ENCODE results near the gene JPT2.
"Not testable (repeated sequence)": the region's sequence is repeated elsewhere in the genome, so short reads cannot be mapped to it uniquely, and the experiment has no call there.

Gene JPT2

DNA sequence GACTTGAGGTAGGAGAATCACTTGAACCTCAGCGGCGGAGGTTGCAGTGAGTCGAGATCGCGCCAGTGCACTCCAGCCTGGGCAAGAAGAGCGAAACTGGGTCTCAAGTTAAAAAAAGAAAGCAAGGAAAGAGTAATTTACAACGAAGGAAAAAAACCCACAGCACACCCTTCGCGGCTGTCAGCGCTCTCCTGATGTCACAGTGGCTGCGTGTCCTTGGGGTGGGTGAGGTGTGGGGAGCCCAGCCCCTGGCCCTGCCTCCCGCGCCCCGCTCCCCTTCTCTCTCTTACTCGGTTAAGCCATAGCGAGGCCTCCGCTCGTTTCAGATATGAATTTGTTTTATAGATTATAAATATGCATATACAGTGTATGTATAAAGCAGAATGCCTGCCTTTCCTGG lies 740 bp upstream of the JPT2 start:
- no peak for DNase-seq

DNA sequence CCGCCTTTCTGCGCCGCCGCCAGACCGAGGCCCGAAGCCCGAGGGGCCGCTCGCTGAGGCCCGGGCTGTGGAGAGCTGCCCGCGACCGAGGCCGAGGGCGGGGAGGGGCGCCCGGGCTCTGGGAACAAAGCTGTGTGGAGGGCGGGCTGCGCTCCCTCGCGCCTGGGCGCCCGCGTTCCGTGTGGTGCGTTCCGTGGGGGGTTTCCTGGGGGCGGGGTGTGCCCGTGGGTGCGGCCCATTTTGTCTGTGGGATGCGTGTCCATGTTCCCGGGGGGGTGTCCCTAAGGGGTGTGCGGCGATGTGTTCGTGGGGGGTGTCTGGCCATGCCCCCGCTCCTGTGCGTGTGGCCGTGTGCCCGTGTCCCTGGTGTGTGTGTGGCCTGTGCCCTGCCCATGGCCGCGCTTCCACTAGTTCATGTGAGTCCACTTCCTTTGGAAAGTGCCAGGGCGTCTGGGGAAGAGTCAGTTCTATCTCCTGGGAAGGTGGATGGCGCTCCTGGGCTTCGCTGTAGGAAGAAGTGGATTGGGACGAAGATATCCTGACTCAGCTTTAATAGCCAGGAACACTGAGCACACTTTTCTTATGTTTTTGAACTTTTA lies 520 bp downstream of the JPT2 start:
- peak; percentile 10 for DNase-seq

DNA sequence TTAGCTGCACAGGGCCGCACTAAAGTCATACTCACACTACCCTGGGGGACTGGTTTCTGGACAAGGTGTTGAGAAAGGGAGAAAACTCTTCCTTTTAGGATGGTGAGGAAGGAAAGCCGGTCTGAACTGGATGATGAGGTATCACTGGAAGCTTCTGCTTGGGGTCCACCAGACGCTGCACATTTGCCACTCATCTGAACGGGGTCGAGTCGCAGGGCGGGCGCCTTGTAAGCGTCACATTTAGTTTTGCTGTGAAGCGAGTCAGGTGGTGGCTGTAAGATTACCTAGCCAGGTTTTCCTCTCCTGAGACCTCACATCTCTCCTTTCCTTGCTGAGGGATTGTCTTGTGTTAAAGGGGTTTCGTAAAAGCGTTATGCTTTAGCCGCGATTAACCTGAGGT lies 2.3 kb downstream of the JPT2 start:
- no peak for DNase-seq

DNA sequence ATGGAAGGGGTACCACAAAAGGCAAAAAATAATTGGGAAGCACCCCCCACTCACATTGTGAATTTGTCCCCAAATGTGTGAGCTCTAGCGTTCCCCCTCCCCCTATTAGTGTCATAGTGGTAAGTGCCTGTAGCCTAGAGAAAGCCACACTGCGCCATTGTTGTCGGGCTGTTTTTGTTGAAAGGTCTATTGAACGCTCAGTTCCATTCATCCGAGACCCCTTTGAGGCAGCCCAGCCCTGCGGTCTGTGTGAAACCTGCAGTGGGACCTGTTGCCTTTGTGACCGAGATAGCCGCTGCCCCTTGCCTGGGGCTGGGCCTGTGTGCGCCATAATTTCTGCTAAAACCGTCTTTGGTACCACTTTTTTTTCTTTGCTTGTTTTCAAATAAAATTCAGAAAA lies 3.0 kb downstream of the JPT2 start:
- no peak for DNase-seq

DNA sequence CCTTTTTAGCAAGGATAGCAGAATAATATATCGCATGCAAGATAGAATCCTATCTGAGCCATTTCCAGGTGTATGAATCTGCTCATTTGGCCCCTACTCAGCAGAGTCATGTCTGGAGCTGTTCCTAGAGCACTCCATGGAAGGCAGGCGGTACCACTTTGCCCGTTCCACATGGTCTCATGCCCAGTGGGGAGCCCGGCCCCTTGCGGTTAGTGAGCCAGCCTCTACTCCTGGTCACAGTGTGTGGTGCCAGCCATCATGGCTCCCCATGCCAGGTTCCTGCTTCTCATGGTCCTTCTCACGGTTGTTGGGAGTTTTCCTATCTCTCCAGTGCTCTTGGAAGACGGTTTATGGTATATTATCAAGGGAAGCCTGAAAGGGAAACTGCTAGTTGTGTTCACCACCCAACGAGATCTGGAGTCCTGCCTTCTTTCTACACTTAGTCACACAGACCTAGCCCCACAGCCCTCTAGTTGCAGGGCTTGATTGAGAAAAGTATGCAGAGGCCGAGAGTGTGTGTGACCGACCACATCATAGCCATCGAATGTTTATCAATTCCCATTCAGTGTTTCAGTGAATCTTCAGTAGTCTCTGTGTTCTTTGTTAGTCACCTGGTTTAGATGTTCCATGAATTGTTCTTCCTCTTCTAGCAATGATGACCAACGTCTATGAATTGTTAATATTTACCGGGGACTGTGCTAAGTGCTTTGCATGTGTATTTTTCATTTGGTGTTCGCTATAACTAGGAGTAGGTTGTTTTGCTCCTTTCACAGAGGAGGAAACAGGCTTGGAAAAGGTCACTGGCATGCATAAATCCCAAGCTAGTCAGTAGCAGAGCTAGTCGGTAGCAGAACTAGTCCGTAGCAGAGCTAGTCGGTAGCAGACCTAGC lies 9.6 kb downstream of the JPT2 start:
- DNase-seq: no peak

DNA sequence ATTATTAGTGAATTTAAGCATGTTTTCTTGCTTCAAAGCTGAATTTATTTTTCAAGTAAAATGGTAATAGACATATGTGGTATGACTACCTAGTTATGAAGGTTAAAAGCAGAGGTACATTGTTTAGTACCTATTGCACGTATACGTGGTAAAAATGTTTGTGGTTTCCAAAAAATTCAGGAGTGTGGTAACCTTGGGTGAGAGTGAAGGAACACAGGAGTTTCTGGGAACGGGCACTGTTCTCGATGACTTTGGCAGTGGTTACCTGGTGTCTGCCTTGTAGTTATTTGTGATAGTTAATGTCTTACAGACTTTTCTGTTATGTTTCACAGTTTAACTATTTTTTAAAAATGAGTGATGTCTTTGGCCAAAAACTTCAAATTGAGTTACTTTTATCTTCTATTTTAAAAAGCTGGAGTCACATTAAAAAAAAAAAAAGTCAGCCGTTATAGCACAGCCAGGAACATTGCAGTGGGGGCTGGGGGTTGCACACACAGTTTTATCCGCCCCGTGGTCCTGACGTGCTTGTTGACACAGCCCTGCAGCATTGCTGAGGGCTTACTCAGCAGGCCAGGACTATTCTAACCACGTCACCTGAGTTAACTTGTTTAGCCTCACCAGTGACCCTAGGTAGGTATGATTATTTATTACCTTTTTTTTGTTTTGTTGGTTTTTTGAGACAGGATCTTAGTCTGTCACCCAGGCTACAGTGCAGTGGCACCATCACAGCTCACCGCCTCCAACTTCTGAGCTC lies 10.9 kb downstream of the JPT2 start:
- no peak for DNase-seq

DNA sequence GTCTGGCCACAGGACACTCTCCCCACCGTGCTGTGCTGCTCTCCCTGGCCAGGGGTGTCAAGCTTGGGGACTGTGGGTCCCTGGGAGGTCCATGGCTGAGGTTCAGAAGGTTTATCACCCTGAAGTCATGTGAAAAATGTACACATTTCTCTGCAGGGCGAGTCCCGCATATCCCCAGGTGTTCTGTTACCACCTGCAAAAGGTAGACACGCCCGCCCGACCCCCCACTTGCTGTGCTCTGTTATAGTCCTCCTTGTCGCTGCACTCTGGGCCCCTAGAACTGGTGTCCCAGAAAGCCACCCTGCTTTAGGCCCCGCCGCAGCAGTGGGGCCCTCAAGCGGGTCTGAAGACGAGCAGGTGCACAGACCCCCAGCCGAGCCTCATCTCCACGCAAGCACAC lies 11.8 kb downstream of the JPT2 start:
- no peak for DNase-seq

DNA sequence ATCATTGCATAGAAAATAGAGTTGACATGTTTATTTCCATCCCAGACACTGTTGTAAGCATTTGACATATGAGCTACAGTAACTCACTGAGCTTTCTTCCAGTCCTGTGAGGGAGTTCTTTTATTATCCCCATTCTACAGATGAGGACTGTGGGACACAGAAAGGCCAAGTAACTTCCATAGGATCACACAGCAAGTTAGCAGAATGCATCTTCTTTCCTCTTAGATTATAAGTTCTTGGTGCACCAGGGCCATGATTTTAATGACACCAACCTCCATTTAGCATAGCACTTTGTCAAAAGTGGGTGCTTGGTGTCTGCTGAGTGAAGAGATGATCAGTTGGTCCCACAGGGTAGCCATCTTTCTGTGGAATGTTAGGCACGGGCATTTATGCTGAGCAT lies 12.7 kb downstream of the JPT2 start:
- DNase-seq: no peak

DNA sequence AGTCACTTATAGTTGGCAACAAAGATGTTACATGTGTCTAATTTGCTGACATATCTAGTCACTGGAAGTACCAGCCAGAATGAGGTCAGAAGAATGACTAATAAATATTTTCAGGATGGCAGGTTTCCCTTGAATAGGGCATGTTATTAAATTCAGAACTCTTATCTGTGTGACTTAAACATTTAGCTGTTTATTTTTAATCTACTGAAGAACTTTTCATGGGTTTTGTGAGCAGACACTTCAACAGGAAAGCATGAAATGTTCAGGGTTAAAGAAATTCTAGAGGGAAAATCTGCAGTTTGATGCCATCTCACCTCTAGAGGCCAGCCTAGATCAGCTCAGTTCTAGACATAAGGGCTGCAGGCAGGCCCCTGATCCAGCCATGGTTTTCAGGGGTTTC lies 13.2 kb downstream of the JPT2 start:
- DNase-seq: no peak

DNA sequence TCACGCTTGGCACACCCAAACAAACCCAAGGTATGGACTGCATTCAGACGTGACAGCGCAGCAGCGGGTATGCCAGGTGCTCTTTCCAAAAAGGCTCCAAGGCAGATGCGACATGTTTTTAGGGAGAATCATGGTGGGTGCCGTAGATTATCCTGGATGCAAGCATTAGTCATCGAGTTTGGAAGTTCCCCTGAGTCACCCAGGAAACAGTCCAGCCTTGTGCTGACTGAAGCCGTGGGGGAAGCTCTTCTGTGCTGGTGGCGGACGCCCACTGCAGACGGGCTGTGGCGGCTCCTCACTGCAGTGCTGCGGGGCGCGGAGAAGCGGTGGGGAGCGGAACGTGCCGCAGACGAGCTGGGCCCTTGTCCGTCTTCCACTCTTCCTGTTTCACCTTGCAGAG lies 13.9 kb downstream of the JPT2 start:
- no peak for DNase-seq

DNA sequence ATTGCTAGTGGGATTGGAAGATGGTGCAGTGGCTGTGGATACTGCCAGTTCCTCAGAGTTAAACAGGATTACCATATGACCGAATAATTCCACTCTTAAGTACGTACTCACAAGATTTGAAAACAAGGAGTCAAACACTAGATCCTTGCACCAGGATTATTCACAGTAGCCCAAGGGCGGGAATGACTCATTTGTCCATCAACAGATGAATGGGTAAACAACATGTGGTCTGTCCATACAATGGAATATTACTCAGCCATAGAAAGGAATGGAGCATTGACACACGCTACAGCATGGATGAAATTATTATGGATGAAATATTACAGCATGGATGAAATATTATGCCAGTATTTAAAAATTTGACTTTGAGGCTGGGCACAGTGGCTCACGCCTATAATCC lies 18.8 kb downstream of the JPT2 start:
- no peak for DNase-seq

DNA sequence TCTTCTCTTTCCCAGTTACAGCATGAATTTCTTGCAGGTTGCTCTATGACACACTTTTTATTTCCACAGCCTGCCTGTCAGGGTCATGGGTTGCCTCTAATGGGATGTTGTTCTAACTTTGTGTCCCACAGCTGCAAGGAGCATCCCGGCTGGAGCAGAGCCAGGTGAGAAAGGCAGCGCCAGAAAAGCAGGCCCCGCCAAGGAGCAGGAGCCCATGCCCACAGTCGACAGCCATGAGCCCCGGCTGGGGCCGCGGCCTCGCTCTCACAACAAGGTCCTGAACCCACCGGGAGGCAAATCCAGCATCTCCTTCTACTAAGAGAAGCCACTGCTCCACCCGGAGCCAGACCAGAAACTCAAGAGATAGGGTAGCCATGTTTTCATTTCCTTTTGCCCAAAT lies 20.6 kb downstream of the JPT2 start:
- no peak for DNase-seq

DNA sequence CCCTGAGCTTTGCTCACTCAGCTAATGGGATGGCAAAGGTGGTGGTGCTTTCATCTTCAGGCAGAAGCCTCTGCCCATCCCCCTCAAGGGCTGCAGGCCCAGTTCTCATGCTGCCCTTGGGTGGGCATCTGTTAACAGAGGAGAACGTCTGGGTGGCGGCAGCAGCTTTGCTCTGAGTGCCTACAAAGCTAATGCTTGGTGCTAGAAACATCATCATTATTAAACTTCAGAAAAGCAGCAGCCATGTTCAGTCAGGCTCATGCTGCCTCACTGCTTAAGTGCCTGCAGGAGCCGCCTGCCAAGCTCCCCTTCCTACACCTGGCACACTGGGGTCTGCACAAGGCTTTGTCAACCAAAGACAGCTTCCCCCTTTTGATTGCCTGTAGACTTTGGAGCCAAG lies 22.2 kb downstream of the JPT2 start:
- no peak for DNase-seq

DNA sequence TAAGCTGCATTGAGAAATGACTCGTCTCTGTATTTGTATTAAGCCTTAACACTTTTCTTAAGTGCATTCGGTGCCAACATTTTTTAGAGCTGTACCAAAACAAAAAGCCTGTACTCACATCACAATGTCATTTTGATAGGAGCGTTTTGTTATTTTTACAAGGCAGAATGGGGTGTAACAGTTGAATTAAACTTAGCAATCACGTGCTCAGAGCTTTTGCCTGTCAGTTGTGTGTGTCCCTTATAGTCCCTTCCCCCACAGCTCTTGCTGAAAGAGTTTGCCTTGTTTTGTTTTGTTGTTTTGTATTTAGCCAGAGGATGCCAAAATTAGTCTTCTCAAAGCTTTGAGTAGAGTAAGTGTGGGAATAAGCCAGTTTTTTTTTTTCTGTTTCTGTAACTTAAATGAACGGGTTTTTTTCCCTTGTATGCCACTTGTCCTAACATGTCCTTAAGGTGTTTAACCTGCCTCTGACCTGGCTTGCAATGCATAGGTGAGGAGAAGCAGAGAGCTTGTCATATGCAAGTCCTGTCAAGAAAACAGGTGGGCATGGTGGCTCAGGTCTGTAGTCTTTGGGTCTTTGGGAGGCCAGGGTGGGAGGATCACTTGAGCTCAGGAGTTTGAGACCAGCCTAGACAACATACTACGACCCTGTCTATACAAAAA lies 23.3 kb downstream of the JPT2 start:
- DNase-seq: no peak

DNA sequence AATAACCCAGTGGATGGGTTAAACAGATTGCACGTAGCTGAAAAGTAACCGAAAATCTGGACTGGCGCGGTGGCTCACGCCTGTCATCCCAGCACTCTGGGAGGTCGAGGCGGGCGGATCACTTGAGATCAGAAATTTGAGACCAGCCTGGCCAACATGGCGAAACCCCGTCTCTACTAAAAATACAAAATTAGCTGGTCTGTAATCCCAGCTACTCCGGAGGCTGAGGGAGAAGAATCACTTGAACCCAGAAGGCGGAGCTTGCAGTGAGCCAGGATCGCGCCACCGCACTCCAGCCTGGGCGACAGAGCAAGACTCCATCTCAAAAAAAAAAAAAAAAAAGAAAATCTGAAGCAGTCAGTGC lies 27.2 kb downstream of the JPT2 start:
- DNase-seq: not testable (repeated sequence)

DNA sequence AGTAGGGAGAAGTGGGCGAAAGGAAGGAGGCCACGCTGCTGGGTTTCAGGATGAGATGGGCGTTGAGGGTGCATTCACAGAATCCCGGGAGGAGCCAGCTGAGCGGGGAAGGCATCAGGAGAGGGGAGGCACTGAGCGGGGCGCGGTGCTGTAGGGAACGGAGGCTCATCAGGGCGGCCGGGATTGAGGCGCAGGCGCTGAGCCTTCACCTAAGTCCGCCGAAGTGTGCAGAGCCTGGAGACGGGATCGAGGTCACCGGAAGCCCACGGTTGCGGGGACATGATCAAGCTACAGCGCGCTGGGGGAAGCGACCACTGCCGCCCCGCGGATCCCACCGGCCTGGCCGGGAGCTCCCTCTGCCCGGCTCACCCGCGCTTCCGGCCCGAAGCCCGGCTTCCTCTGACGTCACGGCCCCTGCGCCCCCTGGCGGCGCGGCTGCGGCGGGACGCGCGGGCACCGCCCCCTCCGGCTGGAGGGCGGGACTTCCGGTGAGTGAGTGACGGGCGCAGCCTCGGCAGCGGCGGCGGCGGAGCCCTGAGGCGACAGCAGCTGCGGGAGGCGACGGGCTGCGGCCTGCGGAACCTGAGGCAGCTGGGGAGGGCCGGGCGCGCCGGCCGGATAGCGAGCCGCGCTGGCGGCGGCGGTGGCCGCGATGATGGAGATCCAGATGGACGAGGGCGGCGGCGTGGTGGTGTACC lies 27.8 kb downstream of the JPT2 start, which contains the start of gene MAPK8IP3:
Gene MAPK8IP3, plus strand, starts transcription at position 508 of the 698 bp plus-strand sequence. Its CDS starts 145 bp downstream, at position 653.
- DNase-seq: peak; percentile 66

DNA sequence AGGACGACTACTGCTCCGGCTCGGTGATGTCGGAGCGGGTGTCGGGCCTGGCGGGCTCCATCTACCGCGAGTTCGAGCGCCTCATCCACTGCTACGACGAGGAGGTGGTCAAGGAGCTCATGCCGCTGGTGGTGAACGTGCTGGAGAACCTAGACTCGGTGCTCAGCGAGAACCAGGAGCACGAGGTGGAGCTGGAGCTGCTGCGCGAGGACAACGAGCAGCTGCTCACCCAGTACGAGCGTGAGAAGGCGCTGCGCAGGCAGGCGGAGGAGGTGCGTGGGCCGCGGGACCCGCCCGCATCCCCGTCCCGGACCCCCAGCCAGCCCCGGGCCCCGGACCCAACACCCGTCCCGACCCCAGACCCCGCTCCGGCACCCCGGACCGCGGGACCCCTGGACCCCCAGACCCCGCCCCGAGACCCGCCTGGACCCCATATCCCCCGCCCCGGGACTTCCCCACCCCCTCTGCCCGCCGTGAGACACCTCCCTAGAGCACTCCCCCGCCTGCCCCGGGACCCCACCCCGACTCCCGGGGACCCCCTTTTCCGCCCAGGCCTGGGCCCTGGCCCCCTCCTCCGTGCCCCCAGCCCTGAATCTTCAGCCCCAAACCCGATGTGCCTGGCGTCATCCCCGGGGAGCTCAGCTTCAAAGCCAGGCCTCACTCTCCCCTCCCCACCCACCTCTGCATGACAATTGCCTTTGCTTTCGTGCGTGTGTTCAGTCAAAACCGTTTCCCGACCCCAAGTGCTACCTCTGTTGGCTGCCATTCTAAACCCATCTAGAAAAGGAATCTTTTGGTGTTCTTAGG lies 28.5 kb downstream of the JPT2 start:
- no peak for DNase-seq

DNA sequence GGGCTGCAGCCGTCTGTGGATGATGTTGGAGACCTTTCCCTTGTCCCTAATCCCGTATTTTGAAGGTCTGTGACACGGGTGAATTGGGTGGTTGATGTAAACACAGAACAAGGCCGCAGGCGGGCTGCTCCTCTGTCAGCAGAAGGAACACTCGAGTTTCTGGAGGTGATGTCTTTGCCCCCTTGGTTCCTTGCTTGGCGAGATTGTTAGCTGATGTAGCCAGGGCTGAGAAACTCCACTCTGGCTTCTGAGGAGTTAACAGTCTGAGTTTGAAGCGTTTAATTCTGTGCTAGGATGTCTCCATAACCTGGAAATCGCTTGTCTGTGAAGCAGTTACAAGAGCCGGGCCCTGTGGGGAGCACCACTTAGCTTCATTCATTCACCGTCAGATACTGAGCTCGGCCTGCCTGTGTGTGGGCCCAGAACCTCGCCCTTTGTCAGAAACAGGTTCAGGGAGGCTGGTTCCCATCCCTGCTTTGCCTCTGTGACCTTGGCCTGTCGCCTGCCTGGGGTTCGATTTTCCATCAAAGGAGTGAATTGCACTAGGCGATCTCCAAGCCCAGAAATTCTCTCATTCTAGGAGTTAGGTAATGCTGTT lies 29.2 kb downstream of the JPT2 start:
- no peak for DNase-seq

DNA sequence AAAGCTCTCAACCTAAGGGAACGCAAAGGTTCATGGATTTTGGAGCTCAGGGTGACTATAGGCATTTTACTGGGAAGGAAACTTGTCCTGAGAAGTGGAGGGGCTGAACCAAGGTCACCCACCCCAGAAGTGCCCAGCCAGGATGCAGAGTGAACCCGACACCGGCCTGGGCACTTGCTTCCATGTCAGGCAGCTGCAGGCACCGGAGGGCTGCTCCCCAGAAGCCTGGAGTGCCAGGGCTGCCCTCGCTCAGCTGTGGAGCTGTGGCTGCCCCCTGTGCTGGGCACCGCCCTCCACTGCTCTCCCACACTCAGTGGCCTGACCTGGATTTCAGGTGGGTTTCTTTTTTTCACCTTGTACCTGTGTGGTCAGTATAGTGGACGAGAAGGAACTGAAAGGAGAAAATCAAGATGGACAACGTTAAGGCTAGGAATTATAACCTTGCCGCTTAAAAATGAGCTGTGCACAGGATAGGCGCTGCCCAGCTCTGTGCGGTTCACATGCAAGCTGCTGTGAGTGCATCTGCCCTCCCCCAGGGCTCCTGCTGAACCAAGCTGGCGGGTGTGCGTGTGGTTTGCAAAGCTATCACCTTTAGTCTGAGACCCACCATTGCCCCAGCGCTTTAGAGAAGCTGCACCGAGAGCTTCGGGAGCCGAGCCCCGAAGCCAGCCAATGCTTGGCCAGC lies 30.1 kb downstream of the JPT2 start:
- no peak for DNase-seq

DNA sequence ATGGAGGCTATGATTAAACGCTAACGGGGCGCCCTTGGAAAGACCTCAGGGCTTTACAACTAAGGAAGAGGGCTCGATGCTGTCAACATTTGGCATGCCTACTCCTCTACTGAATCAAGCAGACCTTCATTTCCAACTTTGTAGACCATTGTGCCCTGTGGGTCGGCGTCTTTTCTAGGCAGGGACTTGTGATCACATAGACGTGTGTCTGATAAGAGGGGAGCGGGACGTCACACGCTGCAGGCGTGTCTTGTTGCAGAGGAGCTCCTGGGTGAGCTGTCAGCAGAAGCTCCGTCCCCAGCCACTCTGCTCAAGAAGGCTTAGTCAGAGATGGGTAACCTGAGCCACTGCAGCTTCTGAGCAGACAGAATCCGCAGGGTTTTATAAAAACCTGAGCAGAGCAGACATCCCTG lies 30.7 kb downstream of the JPT2 start:
- DNase-seq: peak; percentile 42

DNA sequence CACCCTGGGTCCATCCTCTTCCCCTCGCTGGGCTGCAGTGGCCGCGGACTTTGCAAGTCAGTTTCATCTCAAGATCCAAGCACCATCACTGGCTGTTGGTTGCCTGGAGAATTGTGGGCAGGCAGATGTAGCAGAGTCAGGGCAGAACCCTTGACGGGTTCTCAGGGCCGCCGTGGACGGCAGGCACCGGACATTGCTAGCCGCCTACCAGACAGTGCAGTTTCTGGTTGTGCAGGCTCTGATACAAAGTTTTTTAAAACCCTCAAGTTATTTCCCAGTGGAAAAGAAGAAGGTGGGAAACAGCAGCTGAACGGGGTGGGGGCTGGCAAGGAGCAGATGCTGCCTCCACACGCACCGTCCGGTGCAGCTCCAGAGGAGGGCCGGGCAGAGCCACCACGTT lies 31.3 kb downstream of the JPT2 start:
- no peak for DNase-seq
